ENCODE data around the gene LCE1F.

Gene LCE1F

GRCh38 chr1:152777510-152778137, 2.7 kb downstream of the LCE1F start:
- peak; percentile 18 for DNase-seq

- peak; percentile 22 for DNase-seq
These were observed 8.2 kb downstream of the LCE1F start for GRCh38 chr1:152783095-152783494.

GRCh38 chr1:152786077-152786476, 11.1 kb downstream of the LCE1F start, which contains the start of gene LCE1E:
LCE1E (plus strand) TSS chr1:152786257; CDS start chr1:152787300, 1,043 bp downstream.
- DNase-seq = no peak

GRCh38 chr1:152795686-152796085, 20.7 kb downstream of the LCE1F start:
- DNase-seq = no peak

GRCh38 chr1:152796421-152796820, 21.5 kb downstream of the LCE1F start, which contains the start of gene LCE1D:
LCE1D (plus strand) TSS chr1:152796721; CDS start chr1:152797795, 1,074 bp downstream.
- no peak for DNase-seq

DNA sequence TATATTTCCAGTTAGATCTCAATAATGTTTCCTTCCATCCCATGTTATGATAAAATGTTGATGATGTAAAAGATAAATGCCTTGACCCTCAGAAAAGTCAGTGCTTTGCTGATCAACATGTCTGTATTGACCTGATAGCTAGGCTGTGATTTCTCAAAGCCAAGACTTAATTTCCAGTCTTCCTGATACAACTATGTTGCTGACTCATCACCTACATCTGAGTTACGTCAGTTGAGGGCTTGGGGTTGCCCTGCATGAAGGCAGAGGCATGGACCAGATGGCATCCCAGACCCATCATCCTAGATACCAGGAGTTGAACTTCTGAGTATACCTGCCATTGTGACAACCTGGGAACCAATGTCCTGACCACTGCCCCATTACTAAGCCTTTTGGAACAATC, 26.4 kb downstream of the LCE1F start:
- no peak for DNase-seq

- DNase-seq = no peak
These were observed 31.6 kb downstream of the LCE1F start, which contains the start of gene LCE1C for GRCh38 chr1:152806576-152806975. LCE1C (minus strand) TSS chr1:152806651; CDS start chr1:152805478, 1,173 bp downstream.

DNA sequence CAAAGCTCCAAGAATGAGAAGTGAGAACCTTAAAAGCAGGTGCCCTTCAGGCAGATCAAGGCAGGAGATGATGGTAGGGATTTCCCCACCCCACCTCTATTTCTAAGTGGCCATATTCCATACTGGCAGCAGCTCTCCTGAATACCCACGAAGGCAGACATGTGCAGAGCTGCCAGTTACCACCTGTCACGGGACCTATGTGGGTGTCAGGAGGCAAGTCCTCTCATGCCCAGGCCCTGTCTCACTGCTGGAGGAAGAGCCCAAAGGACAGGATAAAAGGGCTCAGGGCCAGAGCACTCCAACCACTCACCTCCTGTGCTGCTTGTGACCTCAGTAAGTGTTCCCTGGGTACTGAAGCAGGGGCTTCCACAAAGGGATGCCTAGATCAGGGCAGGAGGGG, 36.1 kb downstream of the LCE1F start:
- no peak for DNase-seq

- DNase-seq = no peak
These were observed 36.7 kb downstream of the LCE1F start, which contains the start of gene LCE1B for GRCh38 chr1:152811671-152812070. LCE1B (plus strand) TSS chr1:152811971; CDS start chr1:152812447, 476 bp downstream.

DNA sequence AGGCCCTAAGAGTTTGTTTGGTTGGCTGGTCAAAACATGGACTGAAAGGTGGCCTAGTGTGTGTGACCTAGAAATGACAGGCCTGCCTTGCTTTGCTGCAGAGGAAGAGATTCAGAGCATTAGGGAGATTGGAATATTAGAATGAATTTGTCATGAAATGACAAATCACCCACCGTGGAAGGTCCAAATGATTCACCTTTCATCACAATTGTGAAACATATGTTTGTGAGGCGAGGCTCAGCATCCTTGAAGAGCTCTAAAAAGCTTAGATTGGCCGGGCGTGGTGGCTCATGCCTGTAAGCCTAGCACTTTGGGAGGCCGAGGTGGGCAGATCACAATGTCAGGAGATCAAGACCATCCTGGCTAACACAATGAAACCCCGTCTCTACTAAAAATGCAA, 42.4 kb downstream of the LCE1F start:
- no peak for DNase-seq

- no peak for DNase-seq
These were observed 48.4 kb downstream of the LCE1F start for GRCh38 chr1:152823294-152823693.

DNA sequence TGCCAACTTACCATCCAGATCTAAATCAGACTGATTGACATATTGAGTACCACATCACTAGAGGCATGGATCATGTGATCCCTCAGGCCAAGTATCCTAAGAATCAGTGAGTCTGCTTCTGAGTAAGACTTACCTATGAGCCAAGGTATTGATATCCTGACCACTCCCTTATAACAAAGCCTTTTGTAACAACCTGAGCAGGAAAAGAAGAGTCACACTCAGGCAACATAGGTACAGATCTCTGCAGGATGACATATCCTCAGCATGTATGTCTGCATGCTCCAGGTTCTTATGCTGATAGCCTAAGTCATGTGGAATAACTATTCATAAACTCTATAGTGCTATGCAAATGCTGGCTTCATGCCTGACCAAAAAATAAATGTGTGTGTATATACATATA, 50.0 kb downstream of the LCE1F start:
- DNase-seq = no peak

Data from activated CD4-positive, alpha-beta T cell treated with anti-CD3 and anti-CD28 coated beads, Interleukin-10, Interleukin-2, amounts not matched to agents 100 ng/mL and 50 ng/mL, durations not matched to agents 16 hours and 8 hours (primary cell).